Stimulated activated CD4-positive, alpha-beta T cell treated with anti-CD3 and anti-CD28 coated beads, Interleukin-12 subunit alpha, Interleukin-12 subunit beta, amount 100 ng/mL, for 24 hours (primary cell): ENCODE results near the gene POU2F1.

Experiments used
- DNase-seq, 2 experiments: peaks; one replicate each; pipeline ENCODE4 v3.0.0-alpha.2; 2020; ENCODE audit warnings: low read depth in 2 of 2

The POU2F1 gene

GRCh38 chr1:167467126-167467710, 246.5 kb downstream of the POU2F1 start:
- no peak for DNase-seq

DNA sequence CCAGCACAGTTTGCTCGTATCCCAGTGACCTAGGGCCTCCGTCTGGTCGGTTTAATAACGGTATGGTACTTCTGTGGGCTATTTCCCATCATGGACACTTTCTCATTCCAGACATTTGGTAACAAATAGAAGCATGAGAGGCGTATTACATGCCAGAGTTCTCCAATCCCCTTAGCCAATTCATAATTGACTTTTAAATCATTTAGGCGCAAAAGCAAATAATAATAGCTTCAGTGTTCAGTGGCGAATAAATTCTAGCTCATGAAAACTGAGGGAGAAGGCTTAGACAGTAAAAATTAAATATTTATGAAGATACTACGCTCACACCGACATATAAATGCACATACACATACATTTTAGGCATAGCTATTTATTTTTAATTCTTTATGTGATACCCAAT, 247.1 kb downstream of the POU2F1 start:
- no peak for DNase-seq

DNA sequence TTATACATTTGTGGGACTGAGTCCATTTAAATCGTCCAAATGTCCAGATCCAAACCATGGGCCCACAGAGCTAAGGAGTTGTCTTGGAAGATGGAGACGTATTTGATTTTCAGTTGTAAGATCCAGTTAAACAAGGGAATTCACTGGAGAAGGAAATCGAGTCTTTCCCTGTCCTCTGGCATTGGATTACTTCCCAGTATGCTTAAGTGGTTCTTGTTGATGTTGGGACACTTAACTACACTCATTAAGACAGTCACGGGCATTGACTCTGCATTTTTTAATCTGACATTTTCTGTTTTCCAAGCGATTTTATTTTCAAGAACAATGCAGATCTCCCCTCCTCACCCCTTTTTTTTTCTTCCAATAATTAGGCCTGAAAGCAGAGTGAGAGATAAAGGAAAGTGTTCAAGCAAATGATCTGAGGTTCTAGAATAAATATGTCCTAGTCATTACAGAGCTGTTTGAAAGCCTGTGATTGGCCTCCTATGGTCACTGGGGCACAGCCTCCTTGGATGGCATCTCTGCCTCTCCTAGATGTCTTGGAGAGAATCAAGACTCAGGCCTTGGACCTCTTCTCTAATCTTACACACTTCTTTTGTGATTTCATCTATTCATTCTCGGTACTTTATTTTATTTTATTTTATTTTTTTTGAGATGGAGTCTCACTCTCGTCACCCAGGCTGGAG, 248.7 kb downstream of the POU2F1 start:
- DNase-seq = no peak

DNA sequence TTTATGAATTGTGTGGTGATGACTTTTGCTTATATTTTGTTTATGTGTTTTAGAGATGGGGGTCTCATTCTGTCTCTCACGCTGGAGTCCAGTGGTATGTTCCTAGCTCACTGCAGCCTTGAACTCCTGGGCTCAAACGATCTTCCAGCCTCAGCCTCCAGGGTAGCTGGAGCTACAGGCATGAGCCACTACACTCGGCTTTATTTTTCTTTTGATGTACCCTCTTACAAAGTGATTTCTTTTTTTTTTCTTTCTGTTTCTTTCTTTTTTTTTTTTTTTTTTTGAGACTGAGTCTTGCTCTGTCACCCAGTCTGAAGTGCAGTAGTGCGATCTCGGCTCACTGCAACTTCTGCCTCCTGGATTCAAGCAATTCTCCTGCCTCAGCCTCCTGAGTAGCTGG, 250.9 kb downstream of the POU2F1 start:
- DNase-seq = no peak

- DNase-seq = no peak
Observed at GRCh38 chr1:167472752-167473521, 252.3 kb downstream of the POU2F1 start.

GRCh38 chr1:167473761-167474160, 253.1 kb downstream of the POU2F1 start:
- DNase-seq = no peak

DNA sequence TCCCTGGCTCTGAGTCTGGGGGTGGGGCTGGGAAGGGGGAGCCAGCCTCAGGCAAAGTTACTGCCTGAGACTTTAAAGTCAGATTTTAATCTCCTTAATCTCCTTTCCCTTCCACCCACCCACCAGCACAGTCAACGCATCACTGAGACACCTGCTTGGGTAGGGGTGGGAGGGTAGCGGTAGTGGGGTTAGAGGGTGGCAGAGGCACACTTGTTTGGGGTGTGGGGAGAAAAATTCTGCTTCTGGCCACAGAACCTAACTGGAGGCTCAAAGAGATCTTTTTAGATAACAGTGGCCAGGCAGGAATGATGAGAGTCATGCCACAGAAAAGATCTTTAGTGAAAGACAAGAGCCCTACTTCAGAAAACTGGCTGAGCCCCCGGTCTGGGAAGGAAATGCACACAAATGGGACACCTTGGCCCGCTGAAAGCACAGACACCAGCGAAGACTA, 253.5 kb downstream of the POU2F1 start:
- no peak for DNase-seq

DNA sequence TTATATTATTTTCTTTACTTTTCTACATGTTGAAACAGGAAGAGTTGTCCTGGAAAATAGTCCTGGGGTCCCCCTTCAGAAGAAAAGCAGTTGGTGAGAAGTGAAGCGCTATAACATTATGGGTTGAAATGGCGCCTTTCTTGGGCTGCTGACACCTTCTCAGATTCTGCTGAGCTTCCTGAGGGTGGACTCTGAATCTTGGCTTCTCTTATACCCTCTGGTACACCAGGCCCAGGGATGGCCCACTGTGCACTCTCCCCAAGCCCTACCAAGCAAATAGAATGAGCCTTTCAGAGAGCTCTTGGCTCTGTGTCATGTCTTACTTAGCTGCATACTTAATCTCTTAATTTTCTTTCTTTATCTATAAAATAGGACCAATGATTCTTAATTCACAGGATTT, 255.4 kb downstream of the POU2F1 start:
- no peak for DNase-seq
